Activated CD8-positive, alpha-beta memory T cell treated with anti-CD3 and anti-CD28 coated beads for 24 hours (primary cell): ENCODE results near the gene TTLL7.
"Not testable (repeated sequence)": the region's sequence is repeated elsewhere in the genome, so short reads cannot be mapped to it uniquely, and the experiment has no call there.

Experiments used
- DNase-seq: peaks from one replicate; pipeline ENCODE4 v3.0.0-alpha.2; 2020

The TTLL7 gene

GRCh38 chr1:83927701-83928100 lies 71.2 kb downstream of the TTLL7 start:
- no peak for DNase-seq

- DNase-seq: no peak
Measured at GRCh38 chr1:83927061-83927460, 71.9 kb downstream of the TTLL7 start.

GRCh38 chr1:83923553-83923952 lies 75.4 kb downstream of the TTLL7 start:
- DNase-seq: no peak

GRCh38 chr1:83922431-83922830 lies 76.5 kb downstream of the TTLL7 start:
- DNase-seq: no peak

- no peak for DNase-seq
Measured at GRCh38 chr1:83920320-83920719, 78.6 kb downstream of the TTLL7 start.

GRCh38 chr1:83919872-83920271 lies 79.1 kb downstream of the TTLL7 start:
- DNase-seq: no peak

GRCh38 chr1:83918688-83919285 lies 80.1 kb downstream of the TTLL7 start:
- DNase-seq: no peak

GRCh38 chr1:83917959-83918358 lies 81.0 kb downstream of the TTLL7 start:
- DNase-seq: no peak

- not testable (repeated sequence) for DNase-seq
Measured at GRCh38 chr1:83916094-83916493, 82.8 kb downstream of the TTLL7 start.

GRCh38 chr1:83912876-83913275 lies 86.1 kb downstream of the TTLL7 start:
- DNase-seq: no peak

- DNase-seq: no peak
Measured at GRCh38 chr1:83910461-83910860, 88.5 kb downstream of the TTLL7 start.

- no peak for DNase-seq
Measured at GRCh38 chr1:83909687-83910086, 89.2 kb downstream of the TTLL7 start.

GRCh38 chr1:83905315-83905907 lies 93.5 kb downstream of the TTLL7 start:
- no peak for DNase-seq

- DNase-seq: no peak
Measured at GRCh38 chr1:83901547-83902155, 97.3 kb downstream of the TTLL7 start.

GRCh38 chr1:83900524-83900923 lies 98.4 kb downstream of the TTLL7 start:
- DNase-seq: no peak

GRCh38 chr1:83897516-83897915 lies 101.4 kb downstream of the TTLL7 start:
- DNase-seq: no peak

- no peak for DNase-seq
Measured at GRCh38 chr1:83896299-83896698, 102.6 kb downstream of the TTLL7 start.

GRCh38 chr1:83889707-83890106 lies 109.2 kb downstream of the TTLL7 start:
- DNase-seq: no peak

- no peak for DNase-seq
Measured at GRCh38 chr1:83887483-83887882, 111.4 kb downstream of the TTLL7 start.

GRCh38 chr1:83883979-83884378 lies 115.0 kb downstream of the TTLL7 start:
- no peak for DNase-seq

- no peak for DNase-seq
Measured at GRCh38 chr1:83882906-83883305, 116.0 kb downstream of the TTLL7 start.

- DNase-seq: no peak
Measured at GRCh38 chr1:83872515-83872914, 126.4 kb downstream of the TTLL7 start.

- DNase-seq: no peak
Measured at GRCh38 chr1:83864991-83865390, 133.9 kb downstream of the TTLL7 start.

GRCh38 chr1:83860490-83861221 lies 138.3 kb downstream of the TTLL7 start:
- peak; percentile 90 for DNase-seq
